NT2/D1 (cell line): ENCODE results near the gene SUPT5H.

ENCODE experiments used
- DNase-seq: peaks from one replicate; pipeline ENCODE4 v3.0.0-alpha.2; 2011; ENCODE audit warnings: low read depth, low spot score
- H3K27me3 ChIP-seq: 2 replicates; pipeline ENCODE4 v1.6.0; 2011; ENCODE audit warnings: mild to moderate bottlenecking; ENCODE audit not compliant: insufficient read length, insufficient read depth
- H3K36me3 ChIP-seq: 2 replicates; pipeline ENCODE4 v1.6.1; 2011; ENCODE audit warnings: mild to moderate bottlenecking, low read length, mixed read lengths; ENCODE audit not compliant: insufficient read depth, insufficient read length
- H3K4me1 ChIP-seq: 2 replicates; pipeline ENCODE4 v1.5.1; 2011; ENCODE audit not compliant: insufficient read depth, insufficient read length
- H3K4me3 ChIP-seq: 2 replicates; pipeline ENCODE4 v1.5.1; 2011; ENCODE audit warnings: low read depth; ENCODE audit not compliant: insufficient read length
- H3K9ac ChIP-seq: 2 replicates; pipeline ENCODE4 v1.6.0; 2011; ENCODE audit warnings: low read depth; ENCODE audit not compliant: insufficient read length
- H3K9me3 ChIP-seq: 2 replicates; pipeline ENCODE4 v1.5.1; 2011; ENCODE audit warnings: mild to moderate bottlenecking, low read length; ENCODE audit not compliant: insufficient read depth
- SUZ12 ChIP-seq: IDR thresholded peaks from 2 replicates; pipeline ENCODE4 v1.6.1; 2011; ENCODE audit not compliant: insufficient read length, insufficient read depth; ENCODE audit errors: extremely low read depth
- YY1 ChIP-seq: IDR thresholded peaks from 2 replicates; pipeline ENCODE4 v1.6.1; 2011; ENCODE audit not compliant: insufficient read length, insufficient read depth
- ZNF274 ChIP-seq: IDR thresholded peaks from 2 replicates; pipeline ENCODE4 v1.6.1; 2011; ENCODE audit warnings: mild to moderate bottlenecking, low read depth, low read length

The SUPT5H gene

DNA sequence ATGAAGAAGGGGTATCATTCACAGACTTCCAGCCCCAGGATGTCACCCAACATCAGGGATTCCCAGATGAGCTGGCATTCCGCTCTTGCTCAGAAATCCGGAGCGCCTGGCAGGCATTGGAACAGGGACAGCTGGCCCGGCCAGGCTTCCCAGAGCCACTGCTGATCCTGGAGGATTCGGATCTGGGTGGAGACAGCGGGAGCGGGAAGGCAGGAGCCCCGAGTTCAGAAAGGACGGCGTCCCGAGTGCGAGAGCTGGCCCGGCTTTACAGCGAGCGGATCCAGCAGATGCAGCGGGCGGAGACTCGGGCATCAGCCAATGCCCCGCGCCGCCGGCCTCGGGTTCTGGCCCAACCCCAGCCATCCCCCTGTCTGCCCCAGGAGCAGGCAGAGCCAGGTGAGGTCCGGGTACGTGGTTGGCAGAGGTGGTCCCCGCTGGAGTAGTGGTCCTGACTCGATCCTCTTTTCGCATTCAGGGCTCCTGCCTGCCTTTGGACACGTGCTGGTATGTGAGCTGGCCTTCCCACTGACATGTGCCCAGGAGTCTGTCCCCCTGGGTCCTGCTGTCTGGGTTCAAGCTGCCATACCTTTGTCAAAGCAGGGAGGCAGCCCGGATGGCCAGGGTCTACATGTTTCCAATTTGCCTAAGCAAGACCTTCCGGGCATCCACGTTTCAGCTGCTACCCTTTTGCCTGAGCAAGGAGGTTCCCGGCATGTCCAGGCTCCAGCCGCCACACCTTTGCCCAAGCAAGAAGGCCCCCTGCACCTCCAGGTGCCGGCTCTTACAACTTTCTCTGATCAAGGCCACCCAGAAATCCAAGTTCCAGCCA, 21.9 kb upstream of the SUPT5H start:
- Histone ChIP-seq H3K36me3 (peaks cover 66% of the 10 kb centered on the region), H3K4me1 (peaks cover 3% of the 10 kb centered on the region), H3K9me3 (no peaks in the 10 kb centered on the region), H3K9ac (no peak overlapping the region), H3K27me3 (no peaks in the 10 kb centered on the region), H3K4me3 (no peak overlapping the region)
- TF ChIP-seq ZNF274 (no peak), YY1 (no peak), SUZ12 (no peak)
- DNase-seq, result no peak

DNA sequence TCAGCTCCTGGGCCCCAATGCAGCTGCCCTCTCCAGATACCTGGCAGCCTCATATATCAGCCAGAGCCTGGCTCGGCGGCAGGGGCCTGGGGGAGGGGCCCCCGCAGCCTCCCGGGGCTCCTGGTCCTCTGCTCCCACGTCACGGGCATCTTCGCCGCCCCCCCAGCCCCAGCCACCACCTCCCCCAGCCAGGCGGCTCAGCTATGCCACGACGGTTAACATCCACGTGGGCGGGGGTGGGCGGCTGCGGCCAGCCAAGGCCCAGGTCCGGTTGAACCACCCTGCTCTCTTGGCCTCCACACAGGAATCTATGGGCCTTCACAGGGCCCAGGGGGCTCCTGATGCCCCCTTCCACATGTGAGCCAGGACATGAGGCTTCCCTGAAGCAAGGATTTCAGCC, 20.4 kb upstream of the SUPT5H start:
- TF ChIP-seq ZNF274 (no peak), YY1 (no peak), SUZ12 (no peak)
- H3K27me3 ChIP-seq, result no peaks in the 10 kb centered on the region
- DNase-seq, result no peak
- H3K4me3 ChIP-seq, result no peak overlapping the region
- H3K36me3 ChIP-seq, result peaks cover 58% of the 10 kb centered on the region
- H3K9me3 ChIP-seq, result no peaks in the 10 kb centered on the region
- no peak overlapping the region for H3K9ac ChIP-seq
- peaks cover 6% of the 10 kb centered on the region for H3K4me1 ChIP-seq

DNA sequence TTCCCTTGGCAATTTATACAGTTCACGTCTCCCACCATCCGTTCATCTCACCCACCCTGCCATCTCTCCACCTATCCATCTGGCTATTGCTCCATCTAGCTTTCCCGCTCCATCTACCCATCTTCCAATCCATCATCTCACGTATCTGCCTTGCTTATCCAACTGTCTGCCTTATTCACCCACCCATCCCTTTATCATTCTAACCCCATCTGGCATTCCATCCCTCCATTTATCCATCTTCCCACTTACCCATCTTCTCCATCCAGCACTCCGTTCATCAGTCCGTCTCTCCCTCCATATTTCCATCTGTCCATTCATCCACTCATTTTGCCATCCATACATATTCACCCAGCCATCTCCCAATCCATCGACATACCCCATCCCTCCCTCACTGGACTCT, 19.6 kb upstream of the SUPT5H start:
- no peak overlapping the region for H3K4me3 ChIP-seq
- no peaks in the 10 kb centered on the region for H3K9me3 ChIP-seq
- peaks cover 6% of the 10 kb centered on the region for H3K4me1 ChIP-seq
- no peak for DNase-seq
- peaks cover 50% of the 10 kb centered on the region for H3K36me3 ChIP-seq
- H3K27me3 ChIP-seq, result no peaks in the 10 kb centered on the region
- no peak overlapping the region for H3K9ac ChIP-seq
- TF ChIP-seq YY1 (no peak), SUZ12 (no peak), ZNF274 (no peak)

DNA sequence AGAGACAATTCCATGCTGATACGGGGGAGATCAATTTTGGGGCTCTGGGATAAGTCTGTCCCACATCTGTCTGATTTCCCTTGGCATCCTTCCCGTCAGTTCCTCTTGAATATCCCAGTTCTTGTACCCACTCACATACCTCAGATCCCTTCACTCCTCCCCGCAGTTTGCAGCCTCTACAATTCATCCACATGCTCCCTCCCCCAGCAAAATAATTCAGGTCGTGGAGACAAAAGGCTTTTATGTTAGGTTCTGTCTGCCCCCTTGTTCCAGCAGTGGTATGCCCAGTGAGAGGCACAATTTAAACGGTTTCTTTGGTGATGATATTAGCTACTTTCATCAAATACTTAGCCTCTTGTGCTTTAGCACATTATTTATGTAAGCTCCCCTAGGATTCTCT, 19.2 kb upstream of the SUPT5H start:
- Histone ChIP-seq H3K4me3 (no peak overlapping the region), H3K27me3 (no peaks in the 10 kb centered on the region), H3K4me1 (peaks cover 6% of the 10 kb centered on the region), H3K36me3 (peaks cover 46% of the 10 kb centered on the region), H3K9me3 (no peaks in the 10 kb centered on the region), H3K9ac (no peak overlapping the region)
- TF ChIP-seq YY1, result no peak
- no peak for TF ChIP-seq ZNF274
- TF ChIP-seq SUZ12, result no peak
- no peak for DNase-seq

DNA sequence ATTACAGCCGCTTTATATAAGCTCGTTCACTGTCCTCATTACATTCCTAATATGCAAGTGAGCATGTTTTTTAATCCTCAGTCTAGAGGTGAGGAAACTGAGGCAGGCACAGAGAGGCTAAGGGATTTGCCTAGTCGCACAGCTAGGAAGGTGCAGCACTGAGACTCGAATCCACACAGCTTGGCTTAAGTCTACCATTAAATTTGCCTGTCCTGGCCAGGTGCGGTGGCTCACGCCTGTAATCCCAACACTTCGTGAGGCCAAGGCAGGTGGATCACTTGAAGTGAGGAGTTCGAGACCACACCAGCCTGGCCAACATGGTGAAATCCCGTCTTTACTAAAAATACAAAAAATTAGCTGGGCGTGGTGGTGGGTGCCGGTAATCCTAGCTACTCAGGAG, 17.7 kb upstream of the SUPT5H start:
- DNase-seq, result no peak
- Histone ChIP-seq H3K9ac (no peak overlapping the region), H3K4me3 (no peak overlapping the region), H3K36me3 (peaks cover 43% of the 10 kb centered on the region), H3K27me3 (no peaks in the 10 kb centered on the region), H3K4me1 (peaks cover 6% of the 10 kb centered on the region), H3K9me3 (no peaks in the 10 kb centered on the region)
- TF ChIP-seq ZNF274 (no peak), SUZ12 (no peak), YY1 (no peak)

DNA sequence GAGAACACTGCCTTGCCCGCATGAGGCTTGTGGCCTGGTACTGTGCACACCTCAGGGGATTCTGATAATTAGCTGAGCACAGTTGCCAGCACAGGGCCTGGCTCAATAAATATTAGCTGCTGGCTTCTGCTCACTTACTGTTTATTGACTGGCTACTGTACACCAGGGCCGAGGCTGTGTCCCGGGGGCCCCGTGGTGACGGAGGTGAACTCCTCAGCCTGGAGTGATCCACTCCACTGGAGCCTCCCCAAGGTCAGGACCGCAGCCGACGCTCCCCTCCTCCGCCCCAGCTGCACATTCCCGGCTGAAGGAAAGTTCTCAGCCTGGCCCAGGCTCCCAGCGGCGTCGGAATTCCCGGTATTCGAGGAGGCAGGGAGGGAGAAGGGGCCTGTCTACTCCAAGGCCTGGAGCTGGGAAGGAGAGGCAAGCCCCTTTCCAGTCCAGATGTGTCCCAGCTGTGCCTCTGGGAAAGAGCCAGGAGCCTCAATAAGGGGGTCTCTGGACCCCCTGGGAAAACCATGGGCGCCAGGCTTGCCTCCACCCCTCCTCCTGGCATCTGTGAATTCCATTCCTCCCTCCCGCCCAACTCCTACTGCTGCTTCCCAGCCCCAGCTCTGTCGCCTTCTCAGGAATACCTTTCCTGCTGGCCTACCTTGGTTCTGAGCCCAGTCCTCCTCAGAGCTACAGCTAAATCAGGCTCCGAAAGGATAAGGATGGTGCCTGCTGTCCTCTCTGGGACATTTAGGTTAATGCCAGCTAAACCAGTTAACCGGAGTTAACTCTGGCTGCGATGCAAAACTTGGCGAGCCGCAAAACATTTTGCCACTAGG, 16.9 kb upstream of the SUPT5H start:
- Histone ChIP-seq H3K9ac (peak overlapping the region; percentile 67), H3K4me3 (no peak overlapping the region)
- peak; percentile 78 for DNase-seq

GRCh38 chr19:39430675-39431593, 14.4 kb upstream of the SUPT5H start:
- Histone ChIP-seq H3K9ac (no peak overlapping the region), H3K4me3 (no peak overlapping the region), H3K4me1 (peaks cover 8% of the 10 kb centered on the region), H3K9me3 (no peaks in the 10 kb centered on the region), H3K27me3 (no peaks in the 10 kb centered on the region), H3K36me3 (peaks cover 39% of the 10 kb centered on the region)
- DNase-seq, result no peak
- no peak for TF ChIP-seq SUZ12
- TF ChIP-seq YY1, result no peak
- TF ChIP-seq ZNF274, result no peak

More for the DNA sequence above, 16.9 kb upstream of the SUPT5H start:
- H3K4me1 ChIP-seq, result peaks cover 8% of the 10 kb centered on the region
- H3K9me3 ChIP-seq, result no peaks in the 10 kb centered on the region
- no peak for TF ChIP-seq SUZ12
- TF ChIP-seq YY1, result no peak
- TF ChIP-seq ZNF274, result no peak
- peaks cover 43% of the 10 kb centered on the region for H3K36me3 ChIP-seq
- H3K27me3 ChIP-seq, result no peaks in the 10 kb centered on the region
